GDM1 (cell line): ENCODE data around the gene LAMA5.

Experiments
- DNase-seq: peaks from one replicate; lab custom pipeline; 2025; lab: John Stamatoyannopoulos, UW

Gene LAMA5

DNA sequence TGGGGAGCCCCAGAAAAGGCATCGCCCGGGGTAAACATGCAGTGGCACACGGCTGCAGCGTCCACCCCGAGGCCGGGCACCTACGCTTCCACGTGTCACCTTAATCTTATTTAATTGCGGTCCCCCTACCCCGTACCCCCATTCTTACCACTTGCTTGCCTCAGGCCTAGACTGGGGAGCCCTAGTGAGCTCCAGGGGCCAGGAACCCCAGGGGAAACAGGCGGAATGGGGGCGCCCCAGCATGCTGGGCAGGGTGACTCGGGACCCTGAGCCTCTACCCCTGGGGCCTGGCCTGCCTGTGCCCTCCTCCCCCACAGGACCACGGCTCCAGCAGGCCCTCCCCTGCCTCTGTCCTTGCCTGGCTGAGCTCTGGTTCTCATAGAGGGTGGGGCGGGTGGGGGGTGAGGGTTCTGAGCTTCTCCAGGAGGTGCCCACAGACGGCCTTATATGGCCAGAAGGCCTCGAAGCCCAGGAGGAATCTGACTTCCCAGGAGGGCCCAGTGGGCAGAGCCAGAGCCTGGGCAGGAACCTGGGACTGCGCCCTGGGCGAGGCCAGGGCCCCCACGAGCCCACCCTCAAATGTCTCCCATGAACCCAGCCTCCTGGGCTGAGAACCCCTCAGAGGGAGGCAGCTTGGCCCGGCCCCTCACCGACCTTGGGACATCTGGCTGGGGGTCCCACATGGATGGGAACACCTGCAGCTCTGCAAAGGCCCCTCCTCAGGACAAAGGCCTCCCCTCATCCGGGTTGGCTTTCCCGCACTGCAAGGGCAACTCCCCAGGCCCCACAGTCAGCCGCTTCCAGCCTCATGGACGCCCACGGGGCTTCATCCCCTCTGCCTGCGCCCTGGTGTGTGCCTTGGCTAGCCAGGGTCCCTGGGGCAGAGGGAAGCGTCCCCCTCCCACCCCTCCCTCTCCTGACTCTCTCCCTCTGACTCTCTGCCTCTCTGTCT is 5.2 kb upstream of the LAMA5 start:
- no peak for DNase-seq

- no peak for DNase-seq
These were observed 4.5 kb upstream of the LAMA5 start for GRCh38 chr20:62371588-62372041.

DNA sequence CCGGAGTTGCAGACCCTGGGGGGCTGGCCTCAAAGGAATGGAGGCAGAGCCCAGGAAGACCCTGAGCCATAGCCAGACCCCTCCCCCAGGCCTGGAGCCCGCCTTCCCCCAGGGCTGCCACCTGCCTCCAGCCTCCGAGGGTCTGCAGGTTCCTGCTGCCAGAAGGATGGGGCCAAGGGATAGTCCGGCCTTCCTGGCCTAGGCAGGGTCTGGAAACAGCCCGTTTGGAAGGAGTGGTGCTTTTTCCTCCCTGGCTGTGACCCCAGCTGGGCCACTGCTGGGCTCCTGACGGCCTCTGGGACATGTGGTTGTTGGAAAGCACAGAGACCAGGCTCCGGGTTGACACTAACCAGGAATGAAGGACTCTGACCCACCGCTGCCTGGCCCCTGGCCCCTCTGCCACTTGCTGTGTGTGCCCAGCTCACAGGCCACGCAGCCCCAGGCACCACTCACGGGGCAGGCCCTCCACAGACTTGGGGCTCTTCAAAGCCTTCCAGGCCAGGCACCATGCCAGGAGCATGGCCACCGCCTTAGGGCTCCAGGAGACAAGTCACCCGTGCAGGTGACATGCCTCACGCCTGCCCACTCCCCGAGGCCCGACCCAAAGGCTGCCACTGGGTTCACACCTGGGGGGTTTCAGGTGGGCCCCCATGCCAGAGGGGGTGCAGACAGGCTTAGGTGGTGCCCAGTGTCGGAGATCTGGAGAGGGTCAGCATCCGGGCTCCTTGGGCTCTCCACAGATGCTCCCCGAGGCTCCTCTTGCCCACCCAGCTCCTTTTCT is 3.9 kb upstream of the LAMA5 start:
- no peak for DNase-seq

DNA sequence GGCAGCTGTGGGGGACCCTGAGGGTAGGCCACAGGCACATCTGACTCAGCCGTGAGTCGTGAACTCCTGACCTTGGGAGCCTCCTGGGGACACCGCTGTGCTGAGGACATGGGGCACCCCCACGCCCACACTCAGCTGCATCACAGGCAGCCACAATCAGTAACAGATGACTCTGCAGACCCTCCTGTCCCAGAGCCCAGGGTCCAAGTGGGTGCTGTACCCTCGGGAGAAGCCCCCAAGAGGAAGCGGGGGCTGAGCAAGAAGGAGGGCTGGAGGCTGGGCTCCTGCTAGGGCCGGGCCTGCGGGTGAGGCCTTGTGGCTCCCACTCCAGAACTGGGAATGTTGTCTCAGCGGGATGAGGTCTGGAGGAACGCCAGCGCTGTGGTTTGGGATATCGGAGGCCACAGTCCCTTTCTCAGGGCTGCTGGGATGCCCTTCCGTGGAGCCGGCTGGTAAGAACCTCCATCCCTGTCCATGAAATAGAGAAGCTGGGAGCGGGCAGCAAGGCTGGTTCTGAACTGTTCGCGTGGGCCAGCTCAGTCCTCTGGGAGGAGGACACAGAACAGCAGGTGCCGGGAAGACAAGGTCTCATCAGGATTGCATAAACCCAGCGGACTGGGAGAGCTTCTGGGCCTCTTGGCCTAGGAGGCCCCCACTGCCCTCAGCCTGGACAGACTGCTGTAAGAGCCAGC is 3.1 kb upstream of the LAMA5 start:
- DNase-seq = no peak

DNA sequence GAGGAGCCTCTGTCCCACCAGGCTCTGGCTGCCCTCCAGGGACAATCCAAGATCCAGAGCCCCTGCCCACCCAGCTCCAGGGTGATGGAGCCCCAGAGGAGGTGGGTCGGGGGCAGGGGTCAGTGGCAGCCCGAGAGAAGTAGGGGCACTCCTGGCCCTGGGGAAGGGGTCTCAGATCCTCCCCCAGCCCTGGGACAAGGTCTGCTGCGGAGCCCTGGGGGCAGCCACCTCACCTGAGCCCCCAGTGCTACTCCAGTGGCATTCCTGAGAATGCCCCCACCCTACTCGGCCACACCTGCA is 2.7 kb upstream of the LAMA5 start:
- DNase-seq = no peak

DNA sequence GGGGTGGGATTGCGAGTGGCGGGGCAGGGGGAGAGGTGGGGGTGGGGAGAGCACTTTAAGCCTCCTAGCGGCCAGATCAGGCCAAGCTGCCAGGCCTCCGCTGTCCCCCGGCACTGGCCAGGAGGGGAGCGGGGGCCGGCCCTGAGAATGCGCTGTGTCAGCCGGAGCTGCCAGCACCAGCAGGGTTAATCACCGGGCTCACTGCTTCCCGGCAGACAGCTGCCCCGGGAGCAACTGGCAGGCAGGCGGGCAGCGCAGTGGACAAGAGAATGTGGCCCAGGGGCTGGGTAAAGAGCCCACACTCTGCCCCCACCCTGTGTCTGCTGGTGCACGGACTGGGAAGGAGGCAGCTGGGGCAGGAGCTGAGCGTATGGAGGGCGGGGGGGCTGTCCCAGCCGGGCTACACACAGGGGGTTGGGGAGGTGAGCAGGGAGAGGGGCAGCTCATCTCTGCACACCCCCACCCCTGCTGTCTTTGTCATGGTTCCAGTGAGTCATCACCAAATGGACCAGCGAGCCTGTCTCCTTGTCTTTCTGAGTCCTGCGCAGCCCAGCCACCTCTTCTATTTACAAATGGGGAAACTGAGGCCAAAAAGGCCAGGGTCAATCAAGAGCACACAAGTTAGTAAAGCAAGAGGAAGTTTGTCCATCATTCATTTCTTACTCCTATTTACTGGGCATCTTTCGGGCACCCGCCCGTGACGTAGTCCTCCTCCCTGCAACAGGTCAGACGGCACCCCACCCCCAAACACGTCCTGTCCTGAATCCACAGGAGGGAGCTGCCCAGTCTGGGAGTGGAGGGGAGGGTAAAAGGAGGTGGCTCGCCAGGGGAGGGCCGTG is 2.1 kb upstream of the LAMA5 start:
- DNase-seq = no peak

DNA sequence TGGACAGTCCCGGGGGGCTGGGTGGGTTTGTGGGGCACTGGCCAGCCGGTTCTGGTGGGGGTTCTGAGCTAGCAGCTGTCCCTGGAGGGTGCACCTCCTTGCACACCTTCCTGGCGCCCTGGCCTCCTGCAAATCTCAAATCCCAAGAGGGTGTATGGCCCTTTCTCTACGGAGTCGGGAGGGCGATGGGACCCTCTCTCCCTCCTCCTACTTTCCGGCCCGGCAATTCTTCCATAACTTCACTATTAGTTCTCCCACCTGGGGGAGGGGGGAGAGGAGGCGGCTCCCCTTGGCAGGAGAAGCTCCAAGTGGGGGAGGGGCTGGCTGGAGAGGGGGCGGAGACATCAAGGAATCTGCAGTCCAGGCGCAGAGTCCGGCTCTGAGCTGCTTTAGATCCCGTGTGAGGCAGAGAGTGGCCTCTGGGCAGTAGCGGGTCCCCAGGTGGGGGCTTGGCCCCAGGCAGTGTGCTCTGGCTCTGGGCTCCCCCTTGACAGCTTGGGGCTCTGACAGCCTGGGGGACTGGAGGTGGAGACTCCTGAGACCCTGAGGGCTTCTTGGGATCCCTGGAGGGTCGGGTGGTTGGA is 1.4 kb upstream of the LAMA5 start:
- no peak for DNase-seq

- DNase-seq = no peak
These were observed 700 bp upstream of the LAMA5 start for GRCh38 chr20:62367633-62368391.

GRCh38 chr20:62366370-62367135 is 559 bp downstream of the LAMA5 start:
- no peak for DNase-seq

DNA sequence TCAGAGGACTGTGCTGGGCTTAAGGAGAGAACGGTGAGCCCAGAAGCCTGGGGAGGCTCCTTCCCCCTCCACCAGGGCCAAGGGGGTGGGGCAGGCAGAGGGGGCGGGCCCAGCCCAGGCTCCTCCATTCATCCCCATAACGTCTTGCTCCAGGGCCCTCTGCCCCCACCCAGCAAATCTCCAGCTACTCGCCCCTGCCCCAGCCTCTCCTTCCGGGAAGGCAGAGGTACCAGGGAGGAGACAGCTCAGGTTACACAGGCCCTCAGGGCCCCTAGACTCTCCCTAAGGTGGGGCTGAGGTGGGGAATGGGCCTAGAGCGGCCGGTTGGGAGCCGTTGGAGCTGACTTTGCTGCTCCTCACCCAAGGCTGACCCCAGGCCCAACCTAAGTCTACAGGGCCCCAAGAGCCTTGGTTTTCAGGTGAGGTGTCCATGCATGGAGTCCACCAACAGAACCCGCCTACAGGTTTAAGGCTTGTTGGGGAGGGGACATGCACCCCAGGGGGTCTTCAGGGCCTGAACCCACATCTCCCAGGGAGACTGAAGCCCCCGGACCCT is 1.2 kb downstream of the LAMA5 start:
- no peak for DNase-seq

- no peak for DNase-seq
These were observed 2.0 kb downstream of the LAMA5 start for GRCh38 chr20:62364911-62365736.

- DNase-seq = no peak
These were observed 2.9 kb downstream of the LAMA5 start for GRCh38 chr20:62363920-62364851.

- no peak for DNase-seq
These were observed 3.9 kb downstream of the LAMA5 start for GRCh38 chr20:62362991-62363919.

DNA sequence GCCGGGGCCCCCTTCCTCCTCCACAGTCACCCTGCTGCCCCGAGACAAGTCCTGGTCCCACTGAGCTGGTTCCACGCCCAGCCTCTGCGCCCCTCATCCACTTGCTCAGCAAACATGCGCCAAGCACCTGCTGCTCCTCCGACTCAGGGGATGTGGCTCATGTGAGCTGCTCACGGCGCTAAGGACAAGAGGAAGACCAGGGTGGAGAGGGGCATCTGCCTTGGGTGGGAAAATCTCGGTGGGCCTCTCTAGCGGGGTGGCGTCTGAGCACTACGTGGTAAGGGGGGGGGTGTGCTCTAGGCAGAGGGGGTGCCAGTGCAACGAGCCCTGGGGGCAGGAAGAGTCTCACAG is 4.5 kb downstream of the LAMA5 start:
- DNase-seq = no peak

DNA sequence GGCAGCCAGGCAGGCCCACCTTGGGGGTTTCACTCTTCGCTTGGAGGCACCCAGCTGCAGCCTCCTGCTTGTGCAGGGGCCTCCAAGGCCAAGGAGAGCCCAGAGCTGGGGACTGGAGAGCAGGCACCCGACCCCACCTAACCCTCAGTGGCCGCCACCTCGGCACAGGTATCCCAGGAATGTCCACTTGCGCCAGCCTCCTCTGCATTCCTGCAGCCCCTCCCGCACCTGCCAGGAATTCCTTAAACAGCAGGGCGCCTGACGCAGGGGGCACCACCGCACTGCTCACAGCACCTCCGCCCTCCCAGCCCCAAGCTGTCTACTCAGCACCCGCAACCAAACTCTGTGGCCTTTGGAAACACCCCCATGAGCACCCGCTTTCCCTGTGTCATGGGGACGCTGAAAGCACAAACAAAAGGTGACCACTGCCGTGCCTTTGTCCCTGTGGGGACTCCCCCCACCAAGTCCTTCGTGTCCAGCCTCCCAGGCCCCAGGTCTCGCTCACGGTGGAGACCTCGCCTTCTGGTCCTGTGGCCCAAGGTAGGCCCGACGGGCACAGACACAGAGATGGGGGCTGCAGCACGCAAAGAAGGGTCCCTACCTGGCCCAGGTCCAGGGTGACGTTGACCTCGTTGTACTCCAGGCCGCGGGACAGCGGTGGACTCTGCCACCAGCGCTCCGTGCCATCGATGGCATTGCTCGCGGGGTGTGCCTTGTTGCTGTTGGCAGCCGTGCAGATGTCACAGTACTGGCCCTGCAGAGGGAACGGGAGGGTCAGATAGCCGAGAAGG is 5.1 kb downstream of the LAMA5 start:
- no peak for DNase-seq
